Anterior cingulate cortex (tissue), 58 donors: ENCODE results near the gene CHTF18.
A peak's percentile ranks its signal among the peaks of the same experiment; 100 is the strongest.
"Not testable (repeated sequence)": the region's sequence is repeated elsewhere in the genome, so short reads cannot be mapped to it uniquely, and the experiment has no call there.

Source experiments
- DNase-seq, 58 donors: peaks; one replicate each; lab custom pipeline; 2025; lab: John Stamatoyannopoulos, UW

Gene CHTF18

DNA sequence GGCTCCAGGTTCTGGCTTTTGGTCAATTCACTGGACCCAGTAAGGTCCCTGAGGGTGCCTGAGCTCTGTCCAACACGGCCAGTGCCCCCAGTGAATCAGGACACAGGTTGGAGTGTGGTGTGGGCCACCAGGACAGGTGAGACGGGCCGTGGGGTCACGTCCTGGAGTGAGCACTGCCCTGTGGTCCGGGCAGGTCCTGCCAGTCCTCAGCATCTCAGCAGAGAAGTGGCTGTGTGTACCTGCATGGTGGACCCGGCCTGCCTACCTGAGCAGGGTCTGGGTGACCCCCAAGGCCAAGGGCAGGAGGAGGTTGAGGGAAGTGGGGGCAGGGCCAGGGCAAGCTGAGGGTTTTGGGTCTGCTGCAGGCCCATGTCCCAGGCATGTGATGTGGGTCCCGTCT is 14.0 kb downstream of the CHTF18 start:
- DNase-seq = no peak

DNA sequence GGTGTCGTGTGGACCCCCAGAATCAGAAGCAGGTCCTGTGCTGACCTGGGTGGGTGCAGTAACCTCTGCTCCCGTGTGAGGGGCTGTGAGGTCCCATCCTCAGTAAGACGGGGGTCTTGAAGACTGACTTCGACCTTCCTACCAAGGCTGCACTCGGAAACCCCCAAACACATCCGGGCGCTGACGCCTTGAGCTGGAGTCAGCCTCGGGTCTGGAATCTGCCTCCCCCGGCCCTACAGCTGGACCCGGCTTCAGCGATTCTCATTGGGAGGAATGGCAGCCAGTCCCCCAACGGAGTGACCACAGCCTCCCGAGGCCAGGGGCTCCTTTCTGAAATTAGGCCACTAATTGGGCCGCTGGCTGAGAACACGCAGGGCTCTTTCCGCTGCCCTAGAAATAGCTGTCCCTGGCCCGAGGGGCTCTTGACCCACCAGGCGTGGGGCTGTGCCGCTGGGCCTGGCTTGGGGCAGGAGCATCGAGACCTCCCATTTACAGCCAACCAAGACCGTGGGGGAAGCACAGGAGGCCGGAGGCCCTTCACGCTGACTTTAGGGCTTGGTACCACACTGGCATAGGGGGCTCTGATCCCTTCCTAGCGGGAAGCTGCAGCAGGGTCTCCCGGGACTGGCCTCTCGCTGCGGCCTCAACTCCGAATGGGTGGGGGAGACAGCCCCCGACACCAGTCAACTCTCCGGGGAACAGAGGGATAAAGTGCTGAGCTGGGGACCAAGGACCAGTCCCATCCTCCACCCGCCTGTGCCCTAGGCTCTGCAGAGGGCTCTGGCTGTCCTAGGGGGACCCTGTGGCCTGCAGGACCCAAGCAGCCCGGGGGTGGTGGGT is 14.7 kb downstream of the CHTF18 start:
- DNase-seq = no peak

DNA sequence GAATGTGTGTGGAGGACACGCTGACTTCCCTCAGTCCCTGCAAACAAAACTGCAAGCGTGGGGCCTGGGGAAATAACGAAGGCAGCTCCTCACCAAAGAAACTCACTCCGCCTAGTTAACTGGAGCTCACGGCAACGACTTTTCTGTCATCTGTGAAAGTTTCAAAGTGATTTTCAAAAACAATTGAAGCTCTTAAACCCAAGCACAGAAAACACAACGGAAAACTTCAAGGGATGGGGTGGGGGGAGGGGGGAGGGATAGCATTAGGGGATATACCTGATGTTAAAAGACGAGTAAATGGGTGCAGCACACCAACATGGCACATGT is 15.3 kb downstream of the CHTF18 start:
- no peak for DNase-seq

DNA sequence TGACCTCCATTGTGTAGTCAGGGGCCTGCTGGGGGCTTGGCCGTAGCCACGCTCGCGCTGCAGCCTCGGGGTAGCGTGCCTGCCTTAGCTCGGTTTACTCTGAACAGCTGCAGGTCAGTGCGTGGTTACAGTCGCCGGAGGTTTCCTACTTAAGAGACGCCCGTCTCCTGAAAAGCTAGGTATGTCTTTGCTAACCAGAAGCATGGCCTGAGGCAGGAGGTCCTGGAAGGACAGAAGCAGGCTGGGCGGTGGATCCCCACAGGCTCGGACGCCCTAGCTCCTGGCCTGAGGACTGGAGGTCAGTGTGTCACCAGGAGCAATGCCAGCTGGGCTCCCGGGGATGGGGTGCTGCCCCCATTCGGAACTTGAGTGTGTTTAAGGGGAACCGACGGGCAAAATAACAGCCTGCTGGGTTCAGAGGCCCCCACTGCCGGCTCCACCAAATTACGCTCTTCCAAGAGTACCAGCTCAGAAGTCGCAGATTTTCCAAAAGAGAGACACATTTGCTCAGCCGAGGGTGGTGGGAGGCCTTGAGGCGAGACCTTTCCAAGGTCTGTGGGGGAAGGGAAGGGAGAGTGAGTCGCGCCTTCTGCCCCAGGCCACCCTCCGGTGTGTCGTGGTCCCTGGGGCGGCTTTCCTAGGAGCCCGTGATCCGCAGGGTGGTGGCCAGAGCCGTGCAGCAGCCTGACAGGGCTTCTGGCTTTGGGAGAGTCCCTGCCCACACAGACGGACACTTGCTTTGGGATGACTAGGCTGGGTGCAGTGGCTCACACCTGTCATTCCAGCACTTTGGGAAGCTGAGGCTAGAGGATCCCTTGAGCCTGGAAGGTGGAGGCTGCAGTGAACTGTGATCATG is 16.0 kb downstream of the CHTF18 start:
- DNase-seq = no peak

DNA sequence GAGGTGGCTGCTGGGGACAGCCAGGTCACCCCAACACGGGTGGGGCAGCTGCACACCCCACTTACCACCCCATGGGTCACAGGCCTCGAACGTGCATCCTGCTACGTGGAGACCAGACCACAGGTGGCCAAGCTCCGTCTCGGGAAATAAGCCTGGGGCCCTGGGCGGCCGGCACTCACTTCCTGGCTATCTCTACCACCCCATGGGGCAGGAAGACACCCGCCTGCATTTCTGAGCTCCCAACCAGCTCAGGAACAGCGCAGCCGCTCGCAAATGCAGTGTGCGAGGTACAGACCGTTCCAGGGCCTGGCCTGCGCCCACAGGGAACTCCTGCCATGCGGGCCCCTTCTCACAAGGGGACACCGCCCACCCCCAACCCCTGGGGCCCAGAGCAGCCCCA is 17.1 kb downstream of the CHTF18 start:
- DNase-seq = no peak

DNA sequence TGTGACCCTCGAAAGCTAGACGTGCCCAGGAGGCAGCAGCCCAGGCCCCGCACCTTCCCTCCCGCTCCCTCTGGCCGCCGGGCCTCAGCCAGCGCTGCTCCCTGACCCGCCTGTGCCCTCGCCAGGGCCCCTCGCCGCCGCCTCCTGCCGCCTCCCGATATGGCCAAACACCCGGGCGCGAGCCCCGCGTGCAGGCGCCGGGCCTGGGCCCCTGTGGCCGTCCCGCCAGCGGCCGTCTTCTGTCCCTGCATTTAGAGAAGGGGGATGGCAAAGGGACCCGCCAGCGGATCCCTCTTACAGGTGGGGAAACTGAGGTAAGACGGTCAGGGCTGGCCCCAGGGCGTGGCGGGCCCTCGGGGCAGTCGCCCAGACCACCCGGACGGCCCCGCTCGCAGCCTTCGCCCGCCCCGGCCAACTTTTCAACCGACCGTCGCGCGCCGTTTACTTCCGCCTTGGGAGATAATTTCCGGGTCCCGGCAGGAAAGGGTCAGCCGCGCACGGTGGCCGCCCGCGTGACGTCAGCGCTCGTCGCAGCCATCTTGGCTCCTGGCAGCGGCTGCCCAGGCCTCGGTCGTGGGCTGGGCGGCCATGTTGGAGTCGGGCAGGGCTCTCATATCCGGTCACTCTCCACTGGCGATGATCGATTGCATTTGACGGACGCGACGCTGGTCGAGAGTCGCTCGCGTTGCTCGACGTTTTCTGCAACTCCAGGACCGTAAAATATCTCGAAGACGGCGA is 19.1 kb downstream of the CHTF18 start:
- DNase-seq = peak; percentile 53 to 94 (median 85)

DNA sequence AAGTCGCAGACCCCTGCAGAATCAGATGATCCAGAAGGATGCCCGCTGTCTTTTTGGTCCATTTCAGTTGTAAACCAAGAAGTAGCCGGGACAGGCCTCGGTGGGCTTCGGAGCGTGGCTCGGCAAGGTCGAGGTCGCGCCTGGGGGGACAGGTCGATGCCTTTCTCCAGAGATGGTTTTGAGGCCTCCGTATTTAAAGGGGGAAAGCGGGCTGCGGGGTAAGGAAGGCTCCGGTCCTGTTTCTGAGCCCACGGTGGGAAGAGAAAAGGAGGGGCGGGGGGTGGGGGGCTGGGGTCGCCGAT is 19.6 kb downstream of the CHTF18 start:
- no peak for DNase-seq

DNA sequence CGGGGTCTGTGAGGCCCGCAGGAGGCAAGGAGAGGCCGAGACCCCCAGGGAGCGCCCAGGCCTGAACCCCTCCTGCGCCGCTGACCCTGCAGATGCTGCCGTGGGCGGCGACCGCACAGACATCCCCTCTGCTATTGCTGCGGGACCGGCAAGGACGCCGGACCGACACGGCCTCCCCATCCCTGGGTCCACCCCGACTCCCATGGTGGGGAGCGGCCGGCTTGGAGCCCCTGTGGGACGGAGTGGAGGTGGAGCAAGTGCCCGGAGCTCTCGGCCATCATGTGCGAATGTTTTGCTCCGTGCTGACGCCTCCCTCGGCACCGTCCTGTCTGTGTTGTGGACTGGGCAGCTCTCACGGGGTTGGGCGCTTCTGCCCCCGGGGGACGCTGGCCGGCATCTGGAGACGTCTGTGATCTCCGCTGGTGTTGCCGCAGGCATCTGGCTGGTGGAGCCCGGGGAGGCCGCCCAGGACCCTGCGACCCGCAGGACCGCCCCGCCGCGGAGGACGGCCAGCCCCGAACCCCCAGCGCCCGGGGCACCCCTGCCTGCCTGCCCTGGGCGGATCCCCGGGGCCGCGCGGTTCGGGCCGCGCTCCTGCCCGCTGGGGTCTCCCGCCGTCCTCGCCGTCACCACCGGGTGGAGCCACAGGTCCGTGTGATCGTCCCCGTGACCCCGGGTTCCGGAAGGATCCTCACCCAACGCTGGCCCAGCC is 24.9 kb downstream of the CHTF18 start:
- peak in 52 of 58 donors; percentile 4 to 72 (median 34) for DNase-seq

DNA sequence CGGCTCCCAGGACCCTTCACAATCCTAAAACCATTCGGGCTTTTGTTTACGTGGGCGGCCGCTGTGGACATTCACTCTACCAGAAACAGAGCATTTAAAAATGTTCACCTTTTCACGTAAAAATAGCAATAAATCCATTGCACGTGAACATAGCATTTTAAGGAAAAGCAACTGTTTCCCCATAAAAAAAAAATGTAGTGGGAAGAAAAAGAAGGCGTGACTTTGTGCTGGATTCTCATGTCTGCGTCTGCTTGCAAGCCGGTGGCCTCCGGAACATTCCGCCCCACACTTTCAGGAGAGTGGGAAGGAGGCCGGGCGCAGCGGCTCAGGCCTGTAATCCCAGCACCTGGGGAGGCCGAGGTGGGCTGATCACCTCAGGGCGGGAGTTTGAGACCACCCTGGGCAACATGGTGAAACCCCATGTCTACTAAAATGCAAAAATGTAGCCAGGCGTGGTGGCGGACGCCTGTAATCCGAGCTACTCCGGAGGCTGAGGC is 25.5 kb downstream of the CHTF18 start:
- peak in 1 of 58 donors; percentile 9 for DNase-seq

DNA sequence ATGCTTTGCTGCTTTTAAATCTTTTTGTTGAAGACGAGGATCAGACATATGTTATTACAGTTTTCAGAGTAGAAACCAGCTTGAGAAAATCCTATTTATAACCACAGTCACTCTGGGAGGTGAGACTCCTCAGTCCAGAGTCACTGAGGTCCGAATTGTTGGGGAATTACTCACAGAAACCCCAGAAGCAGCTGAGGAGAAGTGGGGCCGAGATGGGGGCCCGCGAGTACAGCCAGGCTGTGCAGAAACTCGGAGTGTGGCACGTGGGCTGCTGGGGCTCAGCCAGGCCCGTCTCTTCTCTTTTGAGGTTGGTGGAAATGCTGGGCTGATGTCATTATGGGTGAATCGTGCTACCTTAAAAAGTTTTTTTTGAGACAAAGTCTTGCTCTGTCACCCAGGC is 26.6 kb downstream of the CHTF18 start:
- DNase-seq = no peak

DNA sequence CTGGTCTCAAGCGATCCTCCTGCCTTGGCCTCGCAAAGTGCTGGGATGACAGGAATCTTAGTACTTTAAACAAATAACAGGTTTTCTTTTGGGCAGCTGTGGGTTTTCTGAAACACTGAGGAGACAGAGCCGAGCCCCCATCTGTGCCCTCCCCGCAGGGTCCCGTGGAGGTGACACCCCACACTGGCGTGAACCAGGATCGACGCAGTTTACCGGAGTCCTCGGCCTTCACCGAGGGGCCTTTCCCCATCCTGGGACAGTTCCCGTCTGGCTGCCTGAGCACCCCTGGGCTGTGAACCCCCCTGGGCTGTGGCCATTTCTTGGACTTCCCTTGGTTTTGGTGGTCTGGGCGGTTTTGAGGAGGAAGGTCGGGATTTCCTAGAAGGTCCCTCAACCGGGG is 27.4 kb downstream of the CHTF18 start:
- no peak for DNase-seq

DNA sequence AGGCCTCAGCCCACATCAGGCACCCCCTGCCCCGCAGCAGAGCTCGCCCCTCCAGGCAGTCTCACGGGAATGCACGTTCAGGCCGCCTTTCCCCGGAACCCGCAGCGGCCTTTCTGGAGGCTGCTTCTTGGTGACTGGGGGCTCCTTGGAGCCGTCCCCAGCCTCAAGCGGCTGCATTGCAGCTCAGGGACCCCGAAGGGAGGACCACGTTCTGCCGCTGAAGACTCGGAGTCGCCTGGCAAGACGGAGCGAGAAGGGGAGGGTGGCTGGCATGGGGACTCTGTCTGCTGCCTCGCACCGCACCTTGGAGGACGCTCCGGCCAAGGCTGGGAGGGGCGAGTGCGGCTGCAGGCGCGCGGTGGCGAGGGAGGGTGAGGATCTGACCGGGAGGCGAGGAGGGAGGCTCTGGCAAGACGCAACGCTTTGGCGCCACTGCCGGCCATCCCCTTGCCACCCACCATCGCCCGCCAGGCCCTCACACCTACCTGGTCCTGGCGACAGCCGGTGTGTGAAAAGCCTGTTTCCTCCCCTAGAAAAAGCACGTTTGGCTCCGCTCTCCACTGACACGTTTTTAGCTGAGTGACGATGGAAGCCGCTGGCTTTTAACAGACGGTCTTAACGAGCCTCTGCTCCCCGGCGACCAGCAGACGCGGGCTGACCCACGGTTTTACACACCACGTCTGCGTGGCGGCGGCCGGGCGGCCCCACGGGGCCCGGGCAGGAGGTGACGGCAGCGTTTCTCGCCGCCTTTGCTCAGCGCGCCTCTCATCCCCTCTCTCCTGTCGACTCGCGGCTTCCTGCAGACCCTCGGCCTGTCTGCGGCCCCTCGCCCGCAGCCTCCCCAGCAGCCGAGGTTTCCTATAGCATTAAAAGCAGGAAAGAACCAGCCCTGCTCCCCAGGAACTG is 28.8 kb downstream of the CHTF18 start:
- peak in 1 of 58 donors; percentile 21 for DNase-seq

DNA sequence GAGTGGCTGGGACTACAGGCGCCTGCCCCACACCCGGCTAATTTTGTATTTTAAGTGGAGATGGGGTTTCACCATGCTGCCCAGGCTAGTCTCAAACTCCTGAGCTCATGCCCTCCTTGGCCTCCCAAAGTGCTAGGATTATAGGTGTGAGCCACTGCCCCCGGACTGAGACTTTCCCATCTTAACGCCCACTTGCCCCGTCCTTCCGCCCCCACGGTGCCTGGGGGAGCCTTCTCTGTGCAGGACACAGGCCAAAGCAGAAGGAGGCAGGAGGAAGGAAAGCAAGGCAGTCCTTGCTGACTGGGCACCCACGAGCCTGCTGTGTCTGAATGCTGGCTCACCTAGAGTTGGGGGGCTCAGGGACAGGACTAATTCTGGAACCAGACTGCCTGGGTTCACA is 29.7 kb downstream of the CHTF18 start:
- DNase-seq = no peak

DNA sequence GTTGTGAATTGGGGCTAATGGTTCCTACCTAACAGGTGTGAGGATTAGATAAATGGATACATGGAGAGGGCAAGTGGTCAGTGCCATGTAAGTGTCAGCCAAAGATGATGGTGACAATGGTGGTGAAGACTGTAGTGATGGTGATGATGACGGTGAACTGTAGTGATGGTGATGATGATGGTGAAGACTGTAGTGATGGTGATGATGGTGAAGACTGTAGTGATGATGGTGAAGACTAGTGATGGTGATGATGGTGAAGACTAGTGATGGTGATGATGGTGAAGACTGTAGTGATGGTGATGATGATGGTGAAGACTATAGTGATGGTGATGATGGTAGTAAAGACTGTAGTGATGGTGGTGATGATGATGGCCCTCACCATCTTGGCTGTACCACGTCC is 30.2 kb downstream of the CHTF18 start:
- no peak for DNase-seq

DNA sequence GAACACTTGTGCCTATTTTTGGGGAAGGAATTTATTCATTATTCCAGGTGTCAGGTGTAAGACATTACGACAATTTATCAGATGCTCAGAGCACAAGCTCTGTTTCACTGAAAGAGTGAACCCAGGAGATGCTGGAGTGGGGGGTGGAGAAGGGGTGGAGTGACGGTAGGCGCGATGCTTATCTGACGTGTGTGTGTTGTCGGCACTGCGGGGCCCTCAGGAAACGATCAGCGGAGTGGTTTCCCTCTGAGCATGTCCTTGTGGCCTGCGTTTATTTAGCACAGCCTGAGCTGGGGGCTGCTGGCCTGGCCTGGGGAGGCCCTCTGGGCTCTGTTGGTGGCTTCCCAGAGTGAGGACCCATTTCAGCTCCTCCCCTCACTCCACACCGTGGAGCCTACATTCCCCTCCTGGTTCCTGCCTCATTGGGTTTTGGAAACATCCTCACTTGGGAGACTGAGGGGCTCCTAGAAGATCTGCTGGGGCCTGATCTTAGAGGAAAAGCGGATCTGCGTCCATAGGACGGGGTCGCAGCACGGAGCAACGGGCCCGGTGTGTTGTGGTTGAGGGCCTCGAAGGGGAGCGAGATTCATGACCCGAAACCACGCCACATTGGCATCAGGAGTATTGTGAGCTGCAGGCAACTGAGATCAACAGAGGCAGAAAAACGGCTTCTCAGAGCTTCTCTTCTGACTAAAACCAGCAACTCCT is 31.1 kb downstream of the CHTF18 start:
- no peak for DNase-seq

DNA sequence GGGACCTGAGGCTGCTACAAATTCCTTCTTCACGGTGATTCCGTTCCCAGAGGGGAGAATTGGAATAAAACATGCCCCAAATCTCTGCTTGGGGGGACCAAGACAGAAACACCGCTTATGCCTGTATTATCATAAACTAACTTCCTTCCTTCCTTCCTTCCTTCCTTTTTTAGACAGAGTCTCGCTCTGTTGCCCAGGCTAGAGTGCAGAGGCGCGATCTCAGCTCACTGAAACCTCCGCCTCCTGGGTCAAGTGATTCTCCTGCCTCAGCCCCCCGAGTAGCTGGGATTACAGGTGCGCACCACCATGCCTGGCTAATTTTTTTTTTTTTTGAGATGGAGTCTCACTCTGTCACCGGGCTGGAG is 31.6 kb downstream of the CHTF18 start:
- DNase-seq = not testable (repeated sequence)

DNA sequence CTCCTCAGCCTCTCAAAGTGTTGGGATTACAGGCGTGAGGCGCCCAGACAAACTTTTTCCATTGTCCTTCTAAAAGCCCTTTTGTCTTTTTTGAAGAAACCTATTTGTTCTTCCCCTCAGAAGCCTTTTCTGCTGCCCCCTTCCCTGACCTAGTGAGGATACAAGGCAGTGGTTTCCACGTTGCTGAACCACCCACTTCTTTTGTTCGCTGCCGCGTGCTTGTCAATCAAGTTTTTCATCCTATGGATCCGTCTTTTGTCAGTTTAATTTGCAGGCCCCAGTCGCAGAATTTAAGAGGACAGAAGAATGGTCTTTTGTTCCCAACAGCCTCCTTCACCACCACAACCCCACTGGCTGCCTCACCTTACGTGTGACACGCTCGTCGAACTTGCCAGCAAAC is 32.3 kb downstream of the CHTF18 start:
- DNase-seq = no peak

DNA sequence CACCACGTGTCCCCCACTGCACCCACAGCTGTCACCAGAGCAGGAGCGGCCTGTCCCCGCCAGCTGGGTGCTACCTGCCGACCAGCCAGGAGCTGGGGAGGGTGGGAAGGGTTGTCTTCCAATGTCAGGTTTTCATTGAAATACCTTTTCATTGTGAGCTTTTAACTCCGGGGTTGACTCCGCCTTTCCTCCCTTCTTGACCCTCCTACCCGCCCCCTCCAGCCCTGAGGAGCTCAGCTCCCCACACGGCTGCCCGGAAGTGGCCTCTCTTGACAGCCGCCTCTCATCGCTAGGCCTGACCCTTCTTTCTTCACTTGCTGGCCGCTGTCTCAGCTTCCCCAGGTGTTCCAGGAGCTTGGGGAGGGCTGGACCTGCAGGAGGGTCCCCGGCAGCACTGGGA is 33.3 kb downstream of the CHTF18 start:
- no peak for DNase-seq
